Measurements from ENCODE around the gene RABEP2. TPM values are rescaled to one million over a fixed set of nuclear protein-coding genes. Genes with fewer than 3 reads are reported as not detected.

RABEP2 gene
- total and polyA plus RNA-seq, 9 of the 15 experiments (the other 6 are each of a cell fraction or from before 2014, with no cell fraction given): 0.15 to 13.4 (median 3.5) TPM

GRCh38 chr16:28925386-28926228 lies 569 bp upstream of the RABEP2 start (continued):
- TF ChIP-seq RAD21 (CRISPR knock-in tag; conservative IDR thresholded peaks at IDR 0.05 in 1 of 2, IDR thresholded peaks at IDR 0.05 in 1 of 2) (no peak), STAT5A (IDR thresholded peaks at IDR 0.05; ENCODE audit: borderline replicate concordance, low read length) (peak; percentile 74), GTF2E2 (tag; IDR thresholded peaks at IDR 0.05) (peak; percentile 84), HDAC2 (IDR thresholded peaks at IDR 0.05) (peak; percentile 99), ZNF583 (CRISPR knock-in tag; IDR thresholded peaks at IDR 0.05) (peak; percentile 45; the same call in 1 of the 2 replicates), HMGXB4 (CRISPR knock-in tag; IDR thresholded peaks at IDR 0.05) (no peak; the same call in 1 of the 2 replicates), ZNF695 (CRISPR knock-in tag; IDR thresholded peaks at IDR 0.05) (no peak), HES1 (IDR thresholded peaks at IDR 0.05; ENCODE audit: low read depth) (peak; percentile 28; the same call in 1 of the 2 replicates), GTF2A2 (tag; IDR thresholded peaks at IDR 0.05) (no peak), FIP1L1 (IDR thresholded peaks at IDR 0.05; ENCODE audit: low read depth, low read length, poor library complexity, severe bottlenecking) (no peak), PHB (CRISPR knock-in tag; IDR thresholded peaks at IDR 0.05) (no peak), ZNF512 (tag; IDR thresholded peaks at IDR 0.05) (no peak), FOXA1 (IDR thresholded peaks at IDR 0.05; ENCODE audit: borderline replicate concordance) (no peak), HDGF (IDR thresholded peaks at IDR 0.05) (no peak), ZNF24 (IDR thresholded peaks at IDR 0.05) (no peak), HDAC3 (IDR thresholded peaks at IDR 0.05; ENCODE audit: borderline replicate concordance, partially characterized antibody) (peak; percentile 68), ZNF239 (CRISPR knock-in tag; IDR thresholded peaks at IDR 0.05) (no peak), ZBTB2 (IDR thresholded peaks at IDR 0.05) (no peak)
- TF ChIP-seq, protein P1, sequence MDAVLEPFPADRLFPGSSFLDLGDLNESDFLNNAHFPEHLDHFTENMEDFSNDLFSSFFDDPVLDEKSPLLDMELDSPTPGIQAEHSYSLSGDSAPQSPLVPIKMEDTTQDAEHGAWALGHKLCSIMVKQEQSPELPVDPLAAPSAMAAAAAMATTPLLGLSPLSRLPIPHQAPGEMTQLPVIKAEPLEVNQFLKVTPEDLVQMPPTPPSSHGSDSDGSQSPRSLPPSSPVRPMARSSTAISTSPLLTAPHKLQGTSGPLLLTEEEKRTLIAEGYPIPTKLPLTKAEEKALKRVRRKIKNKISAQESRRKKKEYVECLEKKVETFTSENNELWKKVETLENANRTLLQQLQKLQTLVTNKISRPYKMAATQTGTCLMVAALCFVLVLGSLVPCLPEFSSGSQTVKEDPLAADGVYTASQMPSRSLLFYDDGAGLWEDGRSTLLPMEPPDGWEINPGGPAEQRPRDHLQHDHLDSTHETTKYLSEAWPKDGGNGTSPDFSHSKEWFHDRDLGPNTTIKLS (IDR thresholded peaks at IDR 0.05; ENCODE audit: borderline replicate concordance, low read depth): peak; percentile 56; the same call in 1 of the 2 replicates
- TF ChIP-seq, protein P2, sequence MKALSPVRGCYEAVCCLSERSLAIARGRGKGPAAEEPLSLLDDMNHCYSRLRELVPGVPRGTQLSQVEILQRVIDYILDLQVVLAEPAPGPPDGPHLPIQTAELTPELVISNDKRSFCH (CRISPR knock-in tag; IDR thresholded peaks at IDR 0.05): no peak
- TF ChIP-seq, protein P2 (tag; IDR thresholded peaks at IDR 0.05): no peak
